ENCODE measurements around the gene ZNF273.
"Not testable (repeated sequence)": the region's sequence is repeated elsewhere in the genome, so short reads cannot be mapped to it uniquely, and the experiment has no call there.

ZNF273 gene

DNA sequence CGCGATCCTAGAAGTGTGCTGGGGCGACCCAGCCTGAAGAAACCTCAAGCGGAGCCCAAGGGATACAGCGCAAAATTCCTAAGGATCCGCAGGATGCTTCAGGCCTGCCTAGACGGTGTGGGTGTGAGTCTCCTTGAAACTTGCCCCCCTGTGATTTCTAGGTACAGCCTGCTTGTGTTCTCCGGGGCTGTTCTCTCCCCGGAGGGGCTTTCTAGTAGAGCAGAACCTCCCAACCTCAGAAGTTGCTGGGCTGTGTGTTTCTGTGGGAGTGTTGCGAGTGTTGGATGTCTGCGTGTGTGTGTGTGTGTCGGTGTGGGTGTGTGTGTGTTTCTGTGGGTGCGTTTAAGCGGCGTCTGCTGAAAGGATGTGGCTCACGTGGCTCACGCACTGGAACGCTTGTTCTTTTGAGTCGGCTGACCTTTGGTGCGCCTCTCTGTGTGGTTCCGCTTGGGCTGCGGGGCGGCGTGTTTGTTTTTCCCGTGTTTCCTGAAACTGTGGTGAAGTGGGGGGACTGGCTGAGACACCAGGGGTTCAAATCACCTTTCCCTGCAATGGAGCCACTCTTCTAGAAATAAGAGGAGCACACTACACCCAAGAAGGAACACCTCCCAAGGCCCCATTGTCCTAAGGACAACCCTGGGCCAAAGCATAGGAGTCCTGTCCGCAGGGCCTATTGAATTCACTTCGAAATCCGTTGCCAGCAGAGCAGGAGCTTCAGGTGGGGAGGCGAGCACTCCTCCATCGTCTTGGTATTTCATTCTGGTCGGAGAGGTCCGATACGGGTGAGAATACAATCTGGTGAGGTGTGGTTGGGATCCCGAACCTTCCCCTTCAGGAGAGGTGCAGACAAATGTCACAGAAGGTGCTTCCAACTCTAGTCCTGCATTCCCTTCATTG, 25.1 kb upstream of the ZNF273 start:
- no peak for DNase-seq

DNA sequence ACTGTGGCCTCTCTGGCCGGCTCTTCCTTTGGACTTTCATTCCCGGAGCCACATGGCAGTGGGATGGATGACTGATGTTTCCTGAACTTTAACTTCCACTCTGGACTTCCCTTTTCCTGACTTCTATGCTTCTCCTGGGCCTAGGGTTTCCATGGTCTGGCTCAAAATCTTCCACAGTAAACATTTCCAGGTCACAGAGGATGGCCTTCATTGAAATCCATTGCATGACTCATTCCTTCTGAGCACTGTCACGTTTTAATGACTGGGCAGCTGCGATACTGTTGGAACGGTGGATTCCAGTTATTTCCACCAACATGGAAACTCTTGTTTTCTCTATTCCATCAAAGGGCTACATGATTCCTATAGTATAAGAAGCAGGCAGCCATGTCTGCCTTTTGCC, 24.4 kb upstream of the ZNF273 start:
- DNase-seq: no peak

DNA sequence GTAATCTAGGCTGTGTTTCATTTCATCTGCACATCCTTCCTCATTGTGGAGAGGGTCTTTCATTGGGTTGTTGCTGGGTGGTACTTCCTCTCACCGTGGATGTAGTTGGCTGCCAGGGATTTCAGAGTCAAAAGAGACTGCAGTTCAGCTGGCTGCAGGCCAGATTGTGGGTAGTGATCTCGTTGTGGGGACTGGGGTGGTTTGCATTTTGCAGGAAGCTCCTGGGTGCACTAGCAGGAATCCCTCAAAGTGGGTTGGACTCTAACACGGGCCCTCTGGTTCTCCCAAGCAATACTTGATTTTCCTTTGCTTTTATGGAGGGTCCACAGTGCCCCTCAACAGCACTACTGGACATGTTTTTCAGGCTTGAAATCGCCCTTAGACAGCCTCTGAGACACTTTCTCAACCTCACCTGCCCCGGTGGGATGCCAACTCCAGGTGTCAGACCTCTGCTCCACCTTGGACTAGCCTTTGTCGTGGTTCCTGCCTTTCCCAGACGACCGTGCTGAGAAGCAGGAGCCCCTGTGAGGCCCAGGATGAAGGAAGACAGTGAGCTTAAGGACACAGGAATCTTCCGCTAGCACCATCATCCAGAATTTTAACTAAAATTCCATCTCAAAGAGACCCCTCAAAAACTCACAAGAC, 23.9 kb upstream of the ZNF273 start:
- no peak for DNase-seq

DNA sequence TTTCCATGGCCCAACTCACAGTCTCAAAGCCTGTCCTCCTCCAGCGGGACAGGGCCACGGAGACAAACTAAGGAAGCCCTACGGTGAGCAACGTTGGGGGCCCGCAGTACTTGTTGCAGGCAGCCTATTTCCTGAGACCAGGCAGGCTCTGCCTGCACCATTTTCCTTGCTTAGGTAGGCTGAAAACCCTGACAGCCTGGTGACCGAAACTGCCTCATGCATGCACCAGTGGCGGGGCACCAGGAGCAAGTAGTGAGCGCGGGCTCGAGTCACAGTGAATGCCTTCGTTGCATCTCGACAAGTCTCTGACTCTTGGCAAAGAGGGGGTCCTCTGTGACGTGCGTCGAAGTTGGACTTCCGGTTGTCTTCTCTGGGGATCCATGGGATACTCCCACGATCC, 23.3 kb upstream of the ZNF273 start:
- DNase-seq: no peak

DNA sequence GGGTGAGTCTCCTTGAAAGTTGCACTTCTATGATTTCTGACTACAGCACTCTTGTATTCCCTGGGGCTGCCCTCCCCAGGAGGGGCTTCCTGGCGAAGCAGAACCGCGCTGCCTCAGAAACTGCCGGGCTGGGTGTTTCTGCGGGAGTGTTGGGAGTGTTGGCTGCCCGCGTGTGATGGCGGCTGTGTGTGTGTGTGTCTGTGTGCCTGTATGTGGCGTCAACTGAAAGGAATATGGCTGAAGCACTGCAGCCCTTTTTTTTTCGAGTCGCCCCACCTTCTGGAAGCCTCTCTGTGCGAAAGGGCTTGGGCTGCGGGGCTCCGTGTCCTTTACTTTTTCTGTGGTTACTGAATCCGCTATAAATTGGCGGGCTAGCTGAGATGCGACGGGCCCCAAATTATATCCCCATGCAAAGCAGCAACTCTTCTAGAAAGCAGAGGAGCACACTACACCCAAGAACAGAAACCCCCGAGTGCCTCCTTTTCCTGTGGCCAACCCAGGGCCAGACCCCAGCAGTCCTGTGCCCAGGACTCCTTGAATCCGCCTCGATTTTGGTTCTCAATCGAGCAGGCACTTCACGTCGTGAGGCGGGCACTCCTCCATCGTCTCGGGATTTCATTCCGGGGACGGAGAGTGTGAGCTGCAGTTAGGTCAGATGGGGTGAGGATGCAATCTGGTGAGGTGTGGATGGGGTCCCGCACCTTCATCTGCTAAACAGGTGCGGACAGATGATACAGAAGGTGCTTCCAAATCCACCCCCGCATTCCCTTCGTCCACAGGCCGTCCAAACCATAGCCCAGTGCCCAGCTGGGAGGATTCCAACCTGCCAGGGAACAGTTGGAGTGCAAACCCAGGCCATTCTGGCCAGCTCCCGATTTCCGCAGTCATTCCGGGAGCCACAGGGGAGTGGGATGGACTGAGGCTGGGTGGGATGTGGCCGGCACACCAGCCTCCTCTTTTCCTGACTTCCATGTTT, 22.5 kb upstream of the ZNF273 start:
- DNase-seq: no peak

DNA sequence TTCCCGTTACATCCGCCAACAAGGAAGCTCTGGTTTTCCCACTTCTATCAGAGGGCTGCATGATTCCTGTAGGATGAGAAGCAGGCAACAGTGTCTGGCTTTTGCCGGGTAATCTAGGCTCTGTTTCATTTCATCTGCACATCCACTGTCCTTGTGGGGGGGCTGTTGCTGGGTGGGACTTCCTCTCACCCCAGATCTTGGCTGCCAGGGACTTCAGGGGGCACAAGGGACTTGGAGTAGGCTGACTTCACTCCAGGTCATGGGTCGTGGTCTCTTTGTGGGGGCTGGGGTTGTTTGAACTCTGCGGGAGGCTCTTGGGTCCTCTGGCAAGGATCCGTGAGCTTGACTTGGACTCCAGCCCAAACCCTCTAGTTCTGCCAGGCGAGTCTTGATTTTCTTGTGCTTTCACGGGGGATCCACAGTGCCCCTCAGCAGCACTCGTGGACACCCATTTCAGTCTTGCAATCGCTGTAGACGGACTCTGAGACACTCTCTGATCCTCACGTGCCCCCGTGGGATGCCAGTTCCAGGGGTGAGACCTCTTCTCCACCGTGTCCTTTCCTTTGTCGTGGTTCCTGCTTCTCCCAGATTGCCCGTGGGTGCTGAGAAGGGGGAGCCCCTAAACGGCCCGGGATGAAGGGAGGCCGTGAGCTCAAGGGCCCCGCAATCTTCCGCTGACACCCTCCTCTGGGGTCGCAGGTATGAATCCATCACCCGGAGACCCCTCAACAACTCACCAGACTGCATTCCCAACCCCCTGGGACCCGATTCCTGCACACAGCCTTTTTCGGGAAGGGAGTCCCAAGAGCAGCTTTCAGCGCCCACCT, 21.4 kb upstream of the ZNF273 start:
- no peak for DNase-seq

DNA sequence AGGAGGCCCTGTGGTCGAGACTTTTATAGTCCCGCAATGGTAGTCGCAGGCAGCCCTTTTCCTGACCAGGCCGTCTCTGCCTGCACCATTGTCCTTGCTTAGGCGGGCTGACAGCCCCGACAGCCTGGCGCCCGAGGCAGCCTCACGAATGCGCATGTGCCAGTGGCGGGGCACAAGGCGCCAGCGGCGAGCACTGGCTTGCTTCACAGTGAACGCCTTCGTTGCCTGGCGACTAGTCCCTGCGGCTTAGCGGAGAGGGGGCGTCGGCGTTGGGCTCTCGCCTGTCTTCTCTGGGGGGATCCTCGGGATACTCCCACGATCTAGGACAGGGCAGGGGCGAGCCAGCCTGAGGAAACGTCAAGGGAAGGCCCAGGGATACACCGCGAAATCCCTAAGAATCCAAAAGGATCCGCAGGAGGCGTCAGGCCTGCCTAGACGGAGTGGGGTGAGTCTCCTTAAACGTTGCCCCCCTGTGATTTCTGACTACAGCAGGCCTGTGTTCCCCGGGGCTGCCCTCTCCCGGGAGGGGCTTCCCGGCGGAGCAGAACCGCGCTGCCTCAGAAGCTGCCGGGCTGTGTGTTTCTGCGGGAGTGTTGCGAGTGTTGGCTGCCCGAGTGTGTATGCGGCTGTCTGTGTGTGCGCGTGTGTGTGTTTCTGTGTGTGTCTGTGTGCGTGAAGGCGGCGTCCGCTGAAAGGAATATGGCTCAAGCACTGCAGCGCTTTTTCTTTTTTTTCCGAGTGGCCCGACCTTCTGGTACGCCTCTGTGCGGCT, 20.5 kb upstream of the ZNF273 start:
- DNase-seq: no peak

DNA sequence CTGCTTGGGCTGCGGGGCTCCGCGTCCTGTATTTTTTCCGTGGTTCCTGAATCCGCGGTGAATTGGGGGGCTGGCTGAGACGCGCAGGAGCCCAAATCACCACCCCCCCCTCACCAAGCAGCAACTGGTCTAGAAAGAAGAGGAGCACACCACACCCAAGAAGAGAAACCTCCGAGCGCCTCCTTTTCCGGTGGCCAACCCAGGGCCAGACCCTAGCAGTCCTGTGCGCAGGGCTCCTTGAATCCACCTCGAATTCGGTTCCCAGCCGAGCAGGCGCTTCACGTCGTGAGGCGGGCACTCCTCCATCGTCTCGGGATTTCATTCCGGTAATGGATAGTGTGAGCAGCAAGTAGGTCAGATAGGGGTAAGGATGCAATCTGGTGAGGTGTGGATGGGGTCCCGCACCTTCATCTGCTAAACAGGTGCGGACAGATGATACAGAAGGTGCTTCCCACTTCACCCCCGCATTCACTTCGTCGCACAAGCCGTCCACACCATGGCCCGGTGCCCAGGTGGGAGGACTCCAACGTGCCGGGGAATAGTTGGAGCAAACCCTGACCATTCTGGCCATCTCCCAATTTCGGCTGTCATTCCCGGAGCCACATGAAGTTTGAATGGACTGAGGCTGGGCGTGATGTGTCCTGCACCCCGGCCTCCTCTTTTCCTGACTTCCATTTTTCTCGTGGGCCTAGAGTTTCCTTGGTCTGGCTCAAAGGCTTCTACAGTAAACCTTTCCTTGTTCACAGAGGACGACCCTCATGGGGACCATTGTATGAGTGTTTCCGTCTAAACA, 19.8 kb upstream of the ZNF273 start:
- no peak for DNase-seq

DNA sequence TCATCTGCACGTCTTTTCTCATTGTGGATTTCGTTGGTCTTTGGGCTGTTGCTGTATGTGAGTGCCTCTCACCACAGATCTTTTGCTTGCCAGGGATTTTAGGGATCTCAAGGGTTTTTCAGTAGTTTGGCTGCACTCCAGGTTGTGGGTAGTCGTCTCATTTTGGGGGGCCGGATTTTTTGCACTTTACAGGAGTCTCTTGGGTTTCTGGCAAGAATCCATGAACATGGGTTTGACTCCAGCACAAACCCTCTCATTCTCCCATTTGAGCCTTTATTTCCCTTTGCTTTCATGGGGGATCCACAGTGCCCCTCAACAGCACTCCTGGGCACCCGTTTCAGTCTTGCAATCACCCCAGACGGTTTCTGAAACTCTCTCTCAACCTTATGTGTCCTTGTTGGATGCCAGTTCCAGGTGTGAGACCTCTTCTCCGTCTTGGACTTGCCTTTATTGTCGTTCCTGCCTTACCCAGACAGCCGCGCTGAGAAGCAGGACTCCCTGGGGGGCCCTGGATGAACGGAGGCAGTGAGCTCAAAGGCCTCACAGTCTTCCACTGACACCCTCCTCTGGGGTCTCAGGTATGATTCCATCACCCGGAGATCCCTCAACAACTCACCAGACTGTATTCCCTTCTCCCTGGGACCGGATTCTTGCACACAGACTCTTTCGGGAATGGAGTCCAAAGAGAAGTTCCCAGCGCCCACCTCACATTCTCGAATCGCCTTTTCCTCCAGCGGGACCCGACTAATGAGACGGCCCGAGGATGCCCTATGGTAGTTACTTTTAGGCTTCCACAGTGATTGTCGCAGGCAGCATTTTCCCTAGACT, 18.8 kb upstream of the ZNF273 start:
- DNase-seq: no peak

DNA sequence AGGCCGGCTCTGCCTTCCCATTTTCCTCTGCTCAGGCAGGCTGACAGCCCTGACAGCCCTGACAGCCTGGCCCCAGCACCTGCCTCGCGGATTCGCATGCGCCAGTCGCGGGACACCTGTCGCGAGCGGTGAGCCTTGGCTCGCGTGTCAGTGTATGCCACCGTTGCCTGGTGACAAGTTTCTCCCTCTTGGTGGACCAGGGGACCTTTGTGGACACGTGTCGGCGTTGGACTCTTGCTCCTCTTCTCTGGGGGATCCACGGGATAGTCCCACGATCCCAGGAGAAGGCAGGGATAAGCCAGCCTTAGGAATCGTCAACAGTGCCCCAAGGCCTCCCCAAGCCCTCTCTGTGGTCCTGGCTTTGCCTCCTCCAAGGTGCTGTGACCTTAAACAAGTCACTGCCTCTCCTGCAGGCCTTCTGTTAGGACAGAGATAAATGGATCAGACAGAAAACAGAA, 18.1 kb upstream of the ZNF273 start:
- no peak for DNase-seq

DNA sequence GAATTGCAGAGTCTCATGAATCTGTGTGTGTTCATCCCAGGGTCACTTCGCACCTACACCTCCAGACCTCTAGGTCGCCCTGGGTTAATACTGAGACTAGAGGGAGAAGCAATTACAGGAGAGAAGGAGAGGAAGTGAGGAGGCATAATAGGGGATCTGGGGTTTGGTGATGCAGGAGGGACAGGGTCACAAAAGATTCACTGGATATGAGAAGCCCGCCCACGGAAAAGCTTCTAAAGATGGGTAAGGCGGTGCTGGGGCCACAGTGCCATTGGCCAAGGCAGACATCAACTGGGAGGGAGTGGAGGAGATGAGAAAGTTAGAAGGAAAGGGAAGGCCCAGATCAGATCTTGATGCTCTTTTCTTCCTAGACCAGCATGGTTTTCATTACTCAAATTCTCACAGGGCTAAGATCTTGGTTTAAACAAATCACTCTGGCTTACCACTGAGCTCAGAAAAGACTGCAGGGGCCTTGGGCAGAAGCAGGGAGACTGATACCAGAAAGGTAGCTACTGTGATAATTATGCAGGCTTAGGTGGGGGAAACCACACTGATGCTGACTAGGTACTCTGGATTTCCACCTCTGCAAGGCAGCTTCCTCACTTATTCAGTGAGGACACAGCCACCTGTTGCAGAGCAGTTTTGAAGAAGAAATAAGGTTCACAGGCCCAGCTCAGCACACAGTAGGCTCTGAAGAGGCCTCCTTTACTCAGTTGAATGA, 17.4 kb upstream of the ZNF273 start:
- DNase-seq: no peak

DNA sequence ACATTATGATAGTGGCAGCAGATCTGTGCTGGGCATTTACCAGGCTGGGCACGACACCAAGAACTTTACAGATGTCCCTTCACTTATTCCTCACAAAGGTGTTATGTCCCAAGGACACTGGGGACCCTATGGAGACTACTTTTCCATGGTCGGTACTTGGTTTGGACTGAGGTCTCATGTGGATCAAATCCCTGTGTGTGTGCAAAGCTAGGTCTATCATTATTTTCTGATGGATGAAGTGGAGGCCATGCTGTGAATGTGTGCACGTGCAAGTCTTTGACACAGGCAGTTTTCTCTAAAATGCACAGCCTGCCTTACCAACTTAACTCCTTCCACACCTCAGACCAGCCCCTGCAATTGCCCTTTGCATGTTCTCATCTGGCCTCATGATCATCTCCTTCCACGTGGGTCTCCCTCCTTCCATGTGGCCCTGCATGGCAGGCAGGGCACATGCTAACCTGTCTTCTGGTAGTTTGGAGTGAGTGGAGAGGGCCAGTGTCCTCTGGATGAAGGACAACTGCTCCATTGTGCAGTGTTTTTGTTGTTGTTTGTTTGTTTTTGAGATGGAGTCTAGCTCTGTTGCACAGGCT, 16.0 kb upstream of the ZNF273 start:
- DNase-seq: no peak

DNA sequence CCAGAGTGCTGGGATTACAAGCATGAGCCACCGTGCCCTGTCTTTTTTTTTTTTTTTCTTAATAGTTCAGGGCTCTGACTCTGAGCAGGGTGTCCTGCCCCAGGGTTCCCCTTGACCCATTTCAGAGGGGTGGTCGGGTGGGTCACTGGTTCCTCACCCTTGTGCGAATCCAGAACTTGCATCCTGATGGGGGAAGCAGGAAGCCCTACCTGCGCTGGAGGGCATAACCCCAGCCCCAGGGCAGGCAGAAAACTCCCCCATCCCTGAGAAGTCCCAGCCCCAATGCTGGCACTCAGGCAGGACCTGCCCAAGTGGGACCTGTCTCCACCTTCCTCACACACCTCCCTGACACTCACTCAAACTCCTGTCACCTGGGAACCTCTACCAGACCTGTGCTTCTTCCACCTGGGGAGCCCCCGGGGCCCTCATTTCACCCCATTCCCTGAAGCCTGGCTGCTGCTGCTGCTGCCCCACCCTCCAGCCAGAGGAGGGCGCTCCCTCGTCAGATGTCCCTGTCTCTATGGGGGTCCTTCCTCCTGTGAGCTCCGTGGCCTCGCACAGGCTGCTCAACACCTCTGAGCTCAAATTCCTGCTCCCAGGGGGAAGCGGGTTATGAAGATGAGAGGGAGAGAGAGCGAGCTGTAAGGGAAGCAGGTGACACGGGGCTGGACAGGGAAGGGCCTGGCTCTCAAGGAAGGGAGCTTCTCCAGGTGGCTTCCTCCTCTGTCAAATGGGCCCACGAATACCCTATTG, 15.1 kb upstream of the ZNF273 start:
- no peak for DNase-seq

DNA sequence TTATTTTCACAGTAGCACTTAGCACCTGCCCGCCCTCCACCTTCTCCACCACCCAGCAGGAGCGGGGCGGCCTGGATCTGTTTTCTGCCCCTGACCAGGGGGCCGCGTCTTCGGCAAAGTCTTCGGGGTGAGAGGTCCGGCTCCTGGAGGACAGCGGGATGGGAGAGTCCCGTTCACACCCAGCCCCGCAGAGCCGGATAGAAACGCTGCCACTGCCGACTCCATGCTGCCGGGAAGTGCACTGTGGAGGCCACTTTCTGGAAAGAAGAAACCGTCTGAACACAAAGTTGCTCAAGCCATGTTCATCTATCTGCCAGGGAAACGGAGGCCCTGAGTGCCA, 14.5 kb upstream of the ZNF273 start:
- no peak for DNase-seq

DNA sequence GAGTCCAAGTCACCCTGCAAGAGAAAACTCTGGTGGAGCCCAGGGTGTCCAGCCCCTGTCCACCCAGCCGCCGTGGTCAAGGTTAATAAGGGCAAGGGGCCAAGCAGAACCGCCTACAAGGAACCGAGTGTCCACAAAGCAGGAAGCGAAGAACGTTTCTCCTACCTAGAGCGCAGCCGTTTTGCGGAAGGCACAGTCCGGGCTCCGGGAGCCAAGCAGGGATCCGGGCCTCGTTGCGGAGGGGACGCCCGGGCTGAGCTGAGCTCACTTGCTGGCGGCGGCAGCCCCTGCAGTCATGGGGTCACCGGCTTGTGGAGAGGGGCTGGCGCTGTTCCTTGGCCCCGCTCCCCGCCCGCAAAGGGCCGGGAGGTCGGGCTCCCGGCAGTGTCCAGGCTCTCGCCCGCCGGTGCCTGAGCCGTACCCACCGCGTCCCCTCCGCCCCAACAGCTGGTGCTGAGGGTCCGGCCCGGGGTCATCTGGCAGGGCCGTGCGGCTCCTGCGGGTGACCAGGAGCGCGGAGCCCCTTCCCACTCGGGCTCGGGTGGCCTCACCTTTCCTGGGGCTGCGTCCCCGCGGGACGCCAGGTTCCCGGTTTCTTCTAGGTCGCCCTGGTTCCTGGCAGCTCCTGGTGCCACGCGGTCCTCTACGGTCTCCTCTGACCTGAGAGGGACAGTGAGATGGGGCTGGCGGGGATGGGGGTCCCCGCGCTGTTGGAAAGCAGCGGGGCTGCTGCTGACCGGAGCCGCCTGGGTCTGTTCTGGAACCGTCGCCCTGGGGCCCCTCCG, 14.0 kb upstream of the ZNF273 start:
- no peak for DNase-seq

DNA sequence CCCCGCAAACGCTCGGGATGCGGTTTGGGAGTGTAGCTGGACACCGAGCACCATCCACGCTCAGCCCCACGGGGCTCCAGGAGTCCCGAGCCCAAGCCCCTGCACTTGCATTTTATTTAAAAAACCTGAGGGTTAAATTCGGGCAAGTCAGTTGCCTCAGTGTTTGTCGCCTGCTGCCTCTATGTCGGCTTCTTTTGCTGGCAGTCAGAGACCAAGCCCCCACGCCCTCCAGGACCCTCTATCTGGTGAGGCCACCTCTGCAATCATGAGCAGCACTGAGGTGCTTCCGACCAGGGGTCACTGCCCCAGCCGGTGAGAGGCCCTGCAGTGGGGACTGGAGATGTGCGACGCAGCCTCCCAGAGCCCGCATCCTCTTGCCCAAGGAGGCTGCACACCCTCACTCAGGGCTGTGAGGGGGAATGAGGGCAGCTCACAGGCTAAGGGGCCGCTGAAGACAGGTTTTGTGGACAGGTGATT, 13.3 kb upstream of the ZNF273 start:
- DNase-seq: no peak

DNA sequence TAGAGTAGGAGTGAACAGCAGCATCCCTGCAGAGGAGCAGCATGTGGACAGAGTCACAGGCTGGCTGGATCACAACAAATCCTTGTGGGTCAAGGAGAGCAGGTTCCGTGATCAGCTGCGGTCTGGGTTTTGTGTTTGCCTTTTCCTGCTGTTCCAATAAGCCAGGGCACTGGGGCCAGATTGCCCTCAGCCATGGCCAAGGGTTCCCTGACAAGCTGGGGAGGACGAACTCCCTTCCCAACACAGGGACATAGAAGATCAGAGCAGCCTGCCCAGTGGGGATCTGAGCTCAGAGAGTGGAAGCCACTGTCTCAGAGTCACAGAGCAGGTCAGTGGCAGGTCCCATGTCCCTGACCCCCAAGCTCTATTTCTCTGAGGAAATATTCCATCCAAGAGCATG, 12.8 kb upstream of the ZNF273 start:
- DNase-seq: not testable (repeated sequence)
